Neural progenitor cell (in vitro differentiated cells): ENCODE results near the gene EDAR. TPM values are rescaled to one million over a fixed set of nuclear protein-coding genes. Genes with fewer than 3 reads are reported as not detected.

Experiments
- DNase-seq: peaks from one replicate; pipeline ENCODE4 v3.0.0-alpha.2; 2016; ENCODE audit warnings: low spot score
- H2AFZ ChIP-seq: fragments of 200-600 bp; sonication (generic); replicated peaks from 2 replicates; pipeline ENCODE4 v1.6.1; 2016; ENCODE audit warnings: antibody characterized with exemption
- H3F3A ChIP-seq: fragments of 200-600 bp; sonication (generic); 2 replicates; pipeline ENCODE4 v1.6.1; 2016; ENCODE audit warnings: antibody characterized with exemption, low read depth
- H3K27ac ChIP-seq: fragments of 200-600 bp; sonication (generic); 2 replicates; pipeline ENCODE4 v1.5.1; 2016; ENCODE audit warnings: mild to moderate bottlenecking
- H3K27me3 ChIP-seq: fragments of 200-600 bp; sonication (generic); 2 replicates; pipeline ENCODE4 v1.6.1; 2016; ENCODE audit warnings: mild to moderate bottlenecking, moderate library complexity
- H3K36me3 ChIP-seq: fragments of 200-600 bp; sonication (generic); 2 replicates; pipeline ENCODE4 v1.5.1; 2016
- H3K4me1 ChIP-seq: fragments of 200-600 bp; sonication (generic); 2 replicates; pipeline ENCODE4 v1.6.1; 2016; ENCODE audit warnings: mixed run types
- H3K4me2 ChIP-seq: fragments of 200-600 bp; sonication (generic); 2 replicates; pipeline ENCODE4 v1.6.1; 2016
- H3K4me3 ChIP-seq: fragments of 200-600 bp; sonication (generic); 2 replicates; pipeline ENCODE4 v1.5.1; 2016
- H3K79me2 ChIP-seq: fragments of 200-600 bp; sonication (generic); 2 replicates; pipeline ENCODE4 v1.6.1; 2016; ENCODE audit warnings: low read depth
- H3K9ac ChIP-seq: fragments of 200-600 bp; sonication (generic); 2 replicates; pipeline ENCODE4 v1.6.1; 2016
- H3K9me3 ChIP-seq: fragments of 200-600 bp; sonication (generic); 2 replicates; pipeline ENCODE4 v1.5.1; 2016; ENCODE audit warnings: low read depth
- H4K20me1 ChIP-seq: fragments of 200-600 bp; sonication (generic); 2 replicates; pipeline ENCODE4 v1.6.1; 2016; ENCODE audit warnings: low read depth
- H3K27ac Mint-ChIP-seq: 3 replicates; pipeline ENCODE4 v1.8.0; 2021; ENCODE audit warnings: mixed read lengths
- H3K27me3 Mint-ChIP-seq: 2 replicates; pipeline ENCODE4 v1.8.0; 2022; ENCODE audit warnings: low read depth, mild to moderate bottlenecking, inconsistent platforms, moderate library complexity, mixed read lengths; ENCODE audit not compliant: insufficient read depth
- H3K36me3 Mint-ChIP-seq: 3 replicates; pipeline ENCODE4 v1.8.0; 2021; ENCODE audit warnings: mixed read lengths
- H3K4me1 Mint-ChIP-seq: 3 replicates; pipeline ENCODE4 v1.8.0; 2021; ENCODE audit warnings: mixed read lengths
- H3K4me3 Mint-ChIP-seq: 3 replicates; pipeline ENCODE4 v1.8.0; 2021; ENCODE audit warnings: mild to moderate bottlenecking, moderate library complexity, mixed read lengths
- H3K9me3 Mint-ChIP-seq: 3 replicates; pipeline ENCODE4 v1.8.0; 2020; ENCODE audit warnings: mixed read lengths
- CTCF ChIP-seq: fragments of 200-600 bp; sonication (generic); IDR thresholded peaks from 2 replicates; pipeline ENCODE4 v1.5.1; 2017; ENCODE audit warnings: antibody characterized with exemption, mild to moderate bottlenecking
- EZH2 ChIP-seq: fragments of 200-600 bp; sonication (generic); IDR thresholded peaks from 2 replicates; pipeline ENCODE4 v1.6.1; 2017; ENCODE audit warnings: antibody characterized with exemption, mild to moderate bottlenecking, moderate library complexity
- EZH2phosphoT487 ChIP-seq: fragments of 200-600 bp; sonication (generic); IDR thresholded peaks from 2 replicates; pipeline ENCODE4 v1.6.1; 2017; ENCODE audit warnings: antibody characterized with exemption
- total RNA-seq: library from RNA; depleted of rRNA; stranded (reverse); fragments of >200 nt; gene quantifications from 2 replicates; pipeline ENCODE4 v1.2.3, GENCODE V29; 2015; ENCODE audit warnings: low replicate concordance

The EDAR gene
- total RNA-seq, 1 donor from 2014 or later = not detected

DNA sequence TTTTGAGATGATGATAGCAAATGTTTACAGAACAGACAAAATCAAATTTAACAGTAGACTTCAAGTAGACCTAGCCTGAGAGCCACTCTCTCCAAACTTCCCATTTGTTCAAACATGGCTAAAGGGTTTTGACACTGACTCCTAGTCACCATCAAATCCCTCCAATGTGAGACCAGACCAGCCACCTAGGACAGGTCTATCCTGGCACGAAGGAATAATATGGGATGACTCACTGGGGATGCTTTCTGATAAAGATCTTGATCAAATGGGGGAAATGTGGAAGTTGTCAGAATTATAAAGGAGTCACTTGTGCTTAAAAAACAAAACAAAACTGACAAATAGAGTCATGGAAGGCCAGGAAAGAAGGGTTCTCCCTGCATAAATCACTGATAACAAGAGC lies 95.7 kb downstream of the EDAR start:
- no peak for TF ChIP-seq CTCF
- no peak for TF ChIP-seq EZH2phosphoT487
- no peak for TF ChIP-seq EZH2
- Histone ChIP-seq H4K20me1 (no peaks in the 10 kb centered on the region), H3K79me2 (no peaks in the 10 kb centered on the region), H3K9me3 (peaks cover 14% of the 10 kb centered on the region), H3K4me2 (no peak overlapping the region), H2AFZ (no peak overlapping the region), H3K9ac (no peak overlapping the region), H3K4me1 (no peaks in the 10 kb centered on the region), H3F3A (no peaks in the 10 kb centered on the region), H3K36me3 (peaks cover 4% of the 10 kb centered on the region), H3K27me3 (no peaks in the 10 kb centered on the region), H3K4me3 (no peak overlapping the region), H3K27ac (no peak overlapping the region)
- Mint-ChIP-seq H3K27ac (no peak overlapping the region), H3K36me3 (peaks cover 21% of the 10 kb centered on the region), H3K4me3 (no peak overlapping the region), H3K4me1 (no peaks in the 10 kb centered on the region), H3K9me3 (peaks cover 31% of the 10 kb centered on the region), H3K27me3 (no peaks in the 10 kb centered on the region)
- no peak for DNase-seq

DNA sequence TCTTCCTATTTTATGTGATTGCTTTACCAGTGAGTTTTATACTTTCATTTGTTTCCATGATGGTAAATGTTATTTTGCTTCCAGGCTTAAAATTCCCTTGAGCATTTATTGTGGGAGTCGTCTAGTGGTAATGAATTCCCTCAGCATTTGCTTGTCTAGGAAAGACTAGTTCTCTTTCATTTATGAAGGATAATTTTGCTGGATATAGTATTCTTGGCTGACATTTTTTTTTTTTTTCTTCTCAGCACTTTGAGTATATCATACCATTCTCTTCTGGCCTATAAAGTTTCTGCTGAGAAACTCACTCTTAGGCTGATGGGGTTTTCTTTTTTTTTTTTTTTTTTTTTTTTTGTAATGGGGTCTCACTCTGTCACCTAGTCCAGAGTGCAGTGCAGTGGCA lies 99.1 kb downstream of the EDAR start:
- no peak overlapping the region for H3K4me3 Mint-ChIP-seq
- Histone ChIP-seq H3K4me1 (no peaks in the 10 kb centered on the region), H3K79me2 (no peaks in the 10 kb centered on the region), H2AFZ (no peak overlapping the region), H3K36me3 (peaks cover 4% of the 10 kb centered on the region), H3K27me3 (no peaks in the 10 kb centered on the region), H3K9me3 (peaks cover 19% of the 10 kb centered on the region), H3K9ac (no peak overlapping the region), H3K4me3 (no peak overlapping the region), H3K27ac (no peak overlapping the region), H4K20me1 (no peaks in the 10 kb centered on the region), H3K4me2 (no peak overlapping the region), H3F3A (no peaks in the 10 kb centered on the region)
- DNase-seq = no peak
- TF ChIP-seq EZH2 (no peak), CTCF (no peak), EZH2phosphoT487 (no peak)
- H3K36me3 Mint-ChIP-seq = peaks cover 26% of the 10 kb centered on the region
- H3K27ac Mint-ChIP-seq = no peak overlapping the region
- H3K27me3 Mint-ChIP-seq = no peaks in the 10 kb centered on the region
- H3K9me3 Mint-ChIP-seq = peaks cover 46% of the 10 kb centered on the region
- no peaks in the 10 kb centered on the region for H3K4me1 Mint-ChIP-seq

- H3K9me3 ChIP-seq = peaks cover 24% of the 10 kb centered on the region
- no peak overlapping the region for H3K9ac ChIP-seq
- no peak overlapping the region for H2AFZ ChIP-seq
- peaks cover 39% of the 10 kb centered on the region for H3K36me3 Mint-ChIP-seq
- no peak overlapping the region for H3K4me2 ChIP-seq
- H3K4me1 Mint-ChIP-seq = peaks cover 3% of the 10 kb centered on the region
- no peaks in the 10 kb centered on the region for H3F3A ChIP-seq
- H3K36me3 ChIP-seq = peaks cover 2% of the 10 kb centered on the region
- no peak overlapping the region for H3K4me3 ChIP-seq
- H4K20me1 ChIP-seq = no peaks in the 10 kb centered on the region
- H3K79me2 ChIP-seq = no peaks in the 10 kb centered on the region
- H3K4me3 Mint-ChIP-seq = no peak overlapping the region
- H3K27ac ChIP-seq = no peak overlapping the region
- H3K4me1 ChIP-seq = no peaks in the 10 kb centered on the region
- TF ChIP-seq EZH2 = no peak
- no peak for TF ChIP-seq EZH2phosphoT487
- TF ChIP-seq CTCF = no peak
- no peaks in the 10 kb centered on the region for H3K27me3 ChIP-seq
- DNase-seq = peak; percentile 13
- peaks cover 58% of the 10 kb centered on the region for H3K9me3 Mint-ChIP-seq
- H3K27ac Mint-ChIP-seq = no peak overlapping the region
- H3K27me3 Mint-ChIP-seq = peaks cover 2% of the 10 kb centered on the region
Observed at GRCh38 chr2:108884619-108885018, 104.4 kb downstream of the EDAR start.
